Loucy (cell line): Measurements from ENCODE around the gene PRR12.

Experiments used
- H2AFZ ChIP-seq: fragments of 200-600 bp; sonication (generic); 2 replicates; pipeline ENCODE4 v1.6.0; 2016; ENCODE audit warnings: antibody characterized with exemption, mild to moderate bottlenecking, low read length, moderate library complexity
- H3F3A ChIP-seq: fragments of 200-600 bp; 2 replicates; pipeline ENCODE4 v1.6.0; 2016; ENCODE audit warnings: antibody characterized with exemption, low read depth, mild to moderate bottlenecking
- H3K27me3 ChIP-seq: fragments of 200-600 bp; sonication (generic); 2 replicates; pipeline ENCODE4 v1.6.1; 2014; ENCODE audit warnings: low read length, mild to moderate bottlenecking; ENCODE audit not compliant: insufficient read depth, poor library complexity, severe bottlenecking
- H3K36me3 ChIP-seq: fragments of 200-600 bp; sonication (generic); 2 replicates; pipeline ENCODE4 v1.6.1; 2016; ENCODE audit warnings: low read length; ENCODE audit not compliant: insufficient read depth
- H3K4me1 ChIP-seq: fragments of 200-600 bp; sonication (generic); 2 replicates; pipeline ENCODE4 v1.5.1; 2014; ENCODE audit warnings: low read length, mild to moderate bottlenecking; ENCODE audit not compliant: insufficient read depth, poor library complexity, severe bottlenecking
- H3K4me2 ChIP-seq: fragments of 200-600 bp; sonication (generic); 2 replicates; pipeline ENCODE4 v1.6.0; 2014; ENCODE audit warnings: antibody characterized with exemption, low read length, low read depth, mild to moderate bottlenecking; ENCODE audit not compliant: poor library complexity, severe bottlenecking
- H3K4me3 ChIP-seq: fragments of 200-600 bp; sonication (generic); 2 replicates; pipeline ENCODE4 v1.5.1; 2014; ENCODE audit warnings: low read length, mild to moderate bottlenecking, mixed read lengths; ENCODE audit not compliant: poor library complexity, severe bottlenecking
- H3K79me2 ChIP-seq: fragments of 200-600 bp; sonication (generic); 2 replicates; pipeline ENCODE4 v1.6.1; 2014; ENCODE audit warnings: low read length; ENCODE audit not compliant: insufficient read depth
- H3K9ac ChIP-seq: fragments of 200-600 bp; sonication (generic); 2 replicates; pipeline ENCODE4 v1.6.0; 2014; ENCODE audit warnings: mild to moderate bottlenecking, low read depth, low read length, moderate library complexity; ENCODE audit not compliant: poor library complexity, severe bottlenecking
- H3K9me2 ChIP-seq: fragments of 200-600 bp; sonication (generic); replicated peaks from 2 replicates; pipeline ENCODE4 v1.6.1; 2016; ENCODE audit warnings: low read depth, low read length, mixed read lengths
- H3K9me3 ChIP-seq: fragments of 200-600 bp; sonication (generic); 2 replicates; pipeline ENCODE4 v1.6.1; 2014; ENCODE audit warnings: mild to moderate bottlenecking, antibody characterized with exemption, low read length, low read depth; ENCODE audit not compliant: insufficient read depth
- H4K20me1 ChIP-seq: fragments of 200-600 bp; sonication (generic); 2 replicates; pipeline ENCODE4 v1.6.0; 2014; ENCODE audit warnings: antibody characterized with exemption, low read length, mild to moderate bottlenecking; ENCODE audit not compliant: insufficient read depth, poor library complexity, severe bottlenecking
- EZH2phosphoT487 ChIP-seq: fragments of 200-600 bp; IDR thresholded peaks from 2 replicates; pipeline ENCODE4 v1.6.1; 2018; ENCODE audit warnings: antibody characterized with exemption, mild to moderate bottlenecking, moderate library complexity, borderline replicate concordance
- TF ChIP-seq, protein P1 (sequence below): fragments of 200-600 bp; sonication (generic); conservative IDR thresholded peaks from 2 replicates; pipeline ENCODE4 v1.5.1; 2014; ENCODE audit warnings: mild to moderate bottlenecking, antibody characterized with exemption, low read length

Gene PRR12

DNA sequence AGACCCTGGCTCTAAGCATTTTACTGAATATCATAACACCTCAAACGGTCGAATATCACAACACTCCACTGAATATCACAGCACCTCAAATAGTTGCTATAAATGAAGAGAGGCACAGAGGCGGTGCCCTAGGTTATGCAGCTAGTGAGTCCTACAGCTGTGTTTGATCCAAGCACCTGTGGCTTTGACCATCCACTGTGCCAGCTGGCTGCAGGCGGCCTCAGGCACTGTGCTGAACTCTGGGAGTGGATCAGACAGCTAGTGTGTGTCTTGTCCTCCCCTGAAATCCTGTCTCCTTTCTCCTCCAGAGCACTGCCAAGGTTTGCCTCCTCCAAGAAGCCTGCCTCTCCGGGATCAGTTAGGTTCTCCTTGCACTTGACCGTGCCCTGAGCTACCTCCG, 18.0 kb upstream of the PRR12 start:
- Histone ChIP-seq H3K4me3 (no peak overlapping the region), H3K36me3 (0 out of 2 replicates have a peak, but pooled peaks cover 2% of the 10 kb centered on the region), H3K4me2 (no peak overlapping the region), H4K20me1 (peaks cover 18% of the 10 kb centered on the region), H3K27me3 (no peaks in the 10 kb centered on the region), H3K9ac (no peak overlapping the region), H3K9me2 (no peaks in the 10 kb centered on the region), H3K79me2 (peaks cover 60% of the 10 kb centered on the region), H2AFZ (no peak overlapping the region), H3K4me1 (peaks cover 7% of the 10 kb centered on the region), H3F3A (0 out of 2 replicates have a peak, but pooled peaks cover 2% of the 10 kb centered on the region), H3K9me3 (no peaks in the 10 kb centered on the region)
- no peak for TF ChIP-seq EZH2phosphoT487
- TF ChIP-seq, protein P1, sequence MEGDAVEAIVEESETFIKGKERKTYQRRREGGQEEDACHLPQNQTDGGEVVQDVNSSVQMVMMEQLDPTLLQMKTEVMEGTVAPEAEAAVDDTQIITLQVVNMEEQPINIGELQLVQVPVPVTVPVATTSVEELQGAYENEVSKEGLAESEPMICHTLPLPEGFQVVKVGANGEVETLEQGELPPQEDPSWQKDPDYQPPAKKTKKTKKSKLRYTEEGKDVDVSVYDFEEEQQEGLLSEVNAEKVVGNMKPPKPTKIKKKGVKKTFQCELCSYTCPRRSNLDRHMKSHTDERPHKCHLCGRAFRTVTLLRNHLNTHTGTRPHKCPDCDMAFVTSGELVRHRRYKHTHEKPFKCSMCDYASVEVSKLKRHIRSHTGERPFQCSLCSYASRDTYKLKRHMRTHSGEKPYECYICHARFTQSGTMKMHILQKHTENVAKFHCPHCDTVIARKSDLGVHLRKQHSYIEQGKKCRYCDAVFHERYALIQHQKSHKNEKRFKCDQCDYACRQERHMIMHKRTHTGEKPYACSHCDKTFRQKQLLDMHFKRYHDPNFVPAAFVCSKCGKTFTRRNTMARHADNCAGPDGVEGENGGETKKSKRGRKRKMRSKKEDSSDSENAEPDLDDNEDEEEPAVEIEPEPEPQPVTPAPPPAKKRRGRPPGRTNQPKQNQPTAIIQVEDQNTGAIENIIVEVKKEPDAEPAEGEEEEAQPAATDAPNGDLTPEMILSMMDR, result no peak

DNA sequence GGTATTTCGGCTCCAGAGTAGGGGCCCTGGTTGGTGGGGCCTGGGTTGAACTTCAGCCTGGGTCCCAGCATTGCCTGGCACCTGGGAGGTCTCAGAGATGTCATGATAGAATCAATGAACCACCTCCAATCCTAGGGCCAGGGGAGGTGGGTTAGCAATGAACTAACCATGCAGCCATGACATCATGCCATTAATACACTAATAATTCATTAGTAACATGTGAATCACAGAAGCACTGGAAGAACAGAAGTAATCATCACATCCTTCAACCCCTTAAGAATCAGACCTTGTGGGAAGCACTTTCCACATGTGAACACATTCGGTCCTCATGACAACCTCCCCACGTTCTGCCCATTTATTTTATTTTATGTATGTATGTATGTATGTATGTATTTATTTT, 17.6 kb upstream of the PRR12 start:
- Histone ChIP-seq H3K9me2 (no peaks in the 10 kb centered on the region), H3F3A (0 out of 2 replicates have a peak, but pooled peaks cover under 1% of the 10 kb centered on the region), H2AFZ (no peak overlapping the region), H3K9ac (no peak overlapping the region), H3K36me3 (0 out of 2 replicates have a peak, but pooled peaks cover 2% of the 10 kb centered on the region), H3K4me2 (no peak overlapping the region), H3K4me1 (peaks cover 10% of the 10 kb centered on the region), H3K9me3 (no peaks in the 10 kb centered on the region), H4K20me1 (peaks cover 17% of the 10 kb centered on the region), H3K27me3 (no peaks in the 10 kb centered on the region), H3K79me2 (peaks cover 65% of the 10 kb centered on the region), H3K4me3 (no peak overlapping the region)
- no peak for TF ChIP-seq EZH2phosphoT487
- TF ChIP-seq, protein P1, result no peak

DNA sequence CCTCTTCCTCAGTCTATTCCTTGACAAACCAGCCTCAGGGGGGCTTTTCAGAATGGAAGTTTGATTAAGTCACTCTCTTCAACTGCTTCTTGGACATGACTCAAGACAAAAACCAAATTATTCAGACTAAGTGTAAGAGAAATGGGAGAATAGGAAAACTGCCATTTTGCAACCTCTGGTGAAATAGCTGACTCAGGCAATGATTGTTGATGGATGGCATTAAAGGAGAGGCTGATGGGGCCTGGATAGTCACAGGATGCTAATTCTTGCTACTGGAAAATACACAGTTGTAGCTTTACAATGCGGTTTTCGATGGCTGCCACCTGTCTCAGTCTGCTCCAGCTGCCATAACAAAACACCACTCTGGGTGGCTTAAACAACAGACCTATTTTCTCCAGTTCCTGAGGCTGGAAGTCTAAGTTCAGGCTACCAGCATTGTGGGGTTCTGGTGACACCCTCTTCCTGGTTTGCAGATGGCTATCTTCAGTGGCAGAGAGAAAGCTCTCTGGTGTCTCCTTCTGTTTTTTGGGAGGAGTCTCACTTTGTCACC, 16.7 kb upstream of the PRR12 start:
- no peaks in the 10 kb centered on the region for H3K9me3 ChIP-seq
- 0 out of 2 replicates have a peak, but pooled peaks cover 2% of the 10 kb centered on the region for H3K36me3 ChIP-seq
- no peaks in the 10 kb centered on the region for H3F3A ChIP-seq
- TF ChIP-seq, protein P1, result no peak
- no peak for TF ChIP-seq EZH2phosphoT487
- no peak overlapping the region for H3K9ac ChIP-seq
- no peak overlapping the region for H3K4me3 ChIP-seq
- no peaks in the 10 kb centered on the region for H3K27me3 ChIP-seq
- peaks cover 69% of the 10 kb centered on the region for H3K79me2 ChIP-seq
- H3K4me1 ChIP-seq, result peaks cover 15% of the 10 kb centered on the region
- H3K4me2 ChIP-seq, result no peak overlapping the region
- H2AFZ ChIP-seq, result no peak overlapping the region
- H4K20me1 ChIP-seq, result peaks cover 21% of the 10 kb centered on the region
- no peaks in the 10 kb centered on the region for H3K9me2 ChIP-seq
